CD4-positive, alpha-beta T cell (primary cell): ENCODE results near the gene SPECC1. TPM values are rescaled to one million over a fixed set of nuclear protein-coding genes. Genes with fewer than 3 reads are reported as not detected.

ENCODE experiments used
- ATAC-seq: fragments of 200-7000 bp; cut with Tn5 transposase; one replicate; pipeline ENCODE4 v1.10.0; 2022; ENCODE audit warnings: mild to moderate bottlenecking; ENCODE audit not compliant: poor library complexity
- CTCF ChIA-PET: fragments of 350-600 bp; sonication (Branson Sonifier 250); formaldehyde crosslinking; loops from one replicate; lab custom pipeline; 2021; ENCODE audit warnings: antibody characterized with exemption, inconsistent platforms; lab: Charles Lee
- POLR2A ChIA-PET: fragments of 350-600 bp; sonication (Branson Sonifier 250); formaldehyde crosslinking; loops from one replicate; lab custom pipeline; 2021; ENCODE audit warnings: antibody characterized with exemption, inconsistent platforms; lab: Charles Lee
- DNase-seq, 14 experiments: peaks; one replicate each; pipeline ENCODE4 v3.0.0-alpha.2; 2013 to 2020; ENCODE audit warnings: mixed read lengths in 2 of 14
- H3K27ac ChIP-seq, 2 donors: one replicate each; pipeline versions ENCODE4 v1.5.1 to v1.7.0; 2013; ENCODE audit warnings: low read length in 2 of 2, low read depth in 1 of 2, mild to moderate bottlenecking in 1 of 2
- H3K27me3 ChIP-seq, 2 experiments: 1 replicate in 1 of 2; 2 replicates in 1 of 2; pipeline versions ENCODE4 v1.6.1 to v1.7.0; 2013; ENCODE audit warnings: low read length in 2 of 2, control low read depth in 1 of 2, mild to moderate bottlenecking in 1 of 2, moderate library complexity in 1 of 2; ENCODE audit not compliant: insufficient read depth in 2 of 2, control insufficient read depth in 1 of 2
- H3K36me3 ChIP-seq: one replicate; pipeline ENCODE4 v1.6.1; 2013; ENCODE audit warnings: low read length, control low read depth; ENCODE audit not compliant: insufficient read depth
- H3K4me1 ChIP-seq: one replicate; pipeline ENCODE4 v1.6.1; 2013; ENCODE audit warnings: low read length, control low read depth; ENCODE audit not compliant: insufficient read depth
- H3K4me3 ChIP-seq: one replicate; pipeline ENCODE4 v1.5.1; 2013; ENCODE audit warnings: mild to moderate bottlenecking, low read length, moderate library complexity
- H3K9me3 ChIP-seq, 2 experiments: 1 replicate in 1 of 2; 2 replicates in 1 of 2; pipeline versions ENCODE4 v1.6.1 to v1.7.0; 2013; ENCODE audit warnings: low read length in 2 of 2, mild to moderate bottlenecking in 2 of 2, control low read depth in 1 of 2, moderate library complexity in 1 of 2; ENCODE audit not compliant: control insufficient read depth in 1 of 2, insufficient read depth in 1 of 2
- H3K27ac Mint-ChIP-seq: one replicate; pipeline ENCODE4 v1.8.0; 2020; ENCODE audit warnings: mixed read lengths
- H3K27me3 Mint-ChIP-seq: one replicate; pipeline ENCODE4 v1.8.0; 2021; ENCODE audit warnings: mixed read lengths
- H3K36me3 Mint-ChIP-seq: one replicate; pipeline ENCODE4 v1.8.0; 2021; ENCODE audit warnings: low read depth, mixed read lengths
- H3K4me1 Mint-ChIP-seq: one replicate; pipeline ENCODE4 v1.8.0; 2021; ENCODE audit warnings: low read depth, mixed read lengths
- H3K4me3 Mint-ChIP-seq: one replicate; pipeline ENCODE4 v1.8.0; 2020; ENCODE audit warnings: mild to moderate bottlenecking, mixed read lengths
- H3K9me3 Mint-ChIP-seq: one replicate; pipeline ENCODE4 v1.8.0; 2020; ENCODE audit warnings: mixed read lengths
- CTCF ChIP-seq: fragments of 200-600 bp; IDR thresholded peaks from one replicate; pipeline ENCODE4 v1.8.0; 2022; ENCODE audit warnings: antibody characterized with exemption, mild to moderate bottlenecking
- intact Hi-C, 2 experiments: fragments of 100-400 bp; cut with DNase I in 1 of 2; cut with micrococcal nuclease in 1 of 2; formaldehyde crosslinking; loops; one replicate each; pipeline versions ENCODE4 v1.15.1 to v1.9.0; 2023 to 2025; cut with DNase I, micrococcal nuclease
- total RNA-seq, 174 experiments: library from RNA in 2 of 174; stranded (reverse) in 2 of 174; gene quantifications; one replicate each; pipeline ENCODE4 v1.2.3 and lab custom pipeline; 2021 to 2026

The SPECC1 gene
- total RNA-seq, 2 experiments from 2014 or later, result 4.3 to 4.4 TPM

- no peak overlapping the region for H3K27ac ChIP-seq
Measured at GRCh38 chr17:20218272-20218671, 209.1 kb downstream of the SPECC1 start.

GRCh38 chr17:20223808-20224328 is 214.7 kb downstream of the SPECC1 start:
- ChIA-PET POLR2A (interaction anchor here (0.6 kb wide), 1 partner anchor 105 kb away, joined by 3 read pairs; no protein-coding TSS in a partner anchor), CTCF (no interaction called here)
- peaks cover 6% of the 10 kb centered on the region for H3K4me1 ChIP-seq
- H3K9me3 Mint-ChIP-seq, result no peaks in the 10 kb centered on the region
- H3K9me3 ChIP-seq, result no peaks in the 10 kb centered on the region
- no peaks in the 10 kb centered on the region for H3K27me3 ChIP-seq
- no peak overlapping the region for H3K27ac ChIP-seq
- ATAC-seq (no peak), DNase-seq (no peak)
- no peak overlapping the region for H3K4me3 ChIP-seq
- no peak overlapping the region for H3K4me3 Mint-ChIP-seq
- H3K27ac Mint-ChIP-seq, result no peak overlapping the region
- peaks cover 24% of the 10 kb centered on the region for H3K4me1 Mint-ChIP-seq
- H3K36me3 ChIP-seq, result no peaks in the 10 kb centered on the region
- intact Hi-C loops, result no loop called here
- TF ChIP-seq CTCF, result no peak
- H3K36me3 Mint-ChIP-seq, result no peaks in the 10 kb centered on the region
- no peaks in the 10 kb centered on the region for H3K27me3 Mint-ChIP-seq

More at GRCh38 chr17:20218272-20218671, 209.1 kb downstream of the SPECC1 start:
- H3K27me3 Mint-ChIP-seq, result no peaks in the 10 kb centered on the region
- H3K9me3 Mint-ChIP-seq, result no peaks in the 10 kb centered on the region
- Histone ChIP-seq H3K27me3 (no peaks in the 10 kb centered on the region), H3K9me3 (peaks cover 0 to 3% of the 10 kb centered on the region in 2 experiments), H3K4me3 (no peak overlapping the region), H3K36me3 (no peaks in the 10 kb centered on the region), H3K4me1 (no peaks in the 10 kb centered on the region)
- ATAC-seq (no peak), DNase-seq (no peak)
- no peak for TF ChIP-seq CTCF
- ChIA-PET CTCF (no interaction called here), POLR2A (no interaction called here)
- intact Hi-C loops, result no loop called here
- H3K27ac Mint-ChIP-seq, result no peak overlapping the region
- no peaks in the 10 kb centered on the region for H3K36me3 Mint-ChIP-seq
- H3K4me1 Mint-ChIP-seq, result no peaks in the 10 kb centered on the region
- H3K4me3 Mint-ChIP-seq, result no peak overlapping the region

GRCh38 chr17:20224379-20224778 is 215.2 kb downstream of the SPECC1 start:
- intact Hi-C loops, result no loop called here
- ATAC-seq, result no peak
- Mint-ChIP-seq H3K9me3 (no peaks in the 10 kb centered on the region), H3K27me3 (no peaks in the 10 kb centered on the region), H3K27ac (no peak overlapping the region), H3K36me3 (no peaks in the 10 kb centered on the region), H3K4me1 (peaks cover 26% of the 10 kb centered on the region), H3K4me3 (no peak overlapping the region)
- no peak for TF ChIP-seq CTCF
- H3K27me3 ChIP-seq, result no peaks in the 10 kb centered on the region
- CTCF ChIA-PET, result no interaction called here
- no peaks in the 10 kb centered on the region for H3K36me3 ChIP-seq
- H3K4me1 ChIP-seq, result peaks cover 6% of the 10 kb centered on the region
- no peak overlapping the region for H3K27ac ChIP-seq
- H3K9me3 ChIP-seq, result no peaks in the 10 kb centered on the region
- POLR2A ChIA-PET, result no interaction called here
- no peak overlapping the region for H3K4me3 ChIP-seq
- no peak for DNase-seq
